ENCODE results near the gene FXYD6.

Gene FXYD6

DNA sequence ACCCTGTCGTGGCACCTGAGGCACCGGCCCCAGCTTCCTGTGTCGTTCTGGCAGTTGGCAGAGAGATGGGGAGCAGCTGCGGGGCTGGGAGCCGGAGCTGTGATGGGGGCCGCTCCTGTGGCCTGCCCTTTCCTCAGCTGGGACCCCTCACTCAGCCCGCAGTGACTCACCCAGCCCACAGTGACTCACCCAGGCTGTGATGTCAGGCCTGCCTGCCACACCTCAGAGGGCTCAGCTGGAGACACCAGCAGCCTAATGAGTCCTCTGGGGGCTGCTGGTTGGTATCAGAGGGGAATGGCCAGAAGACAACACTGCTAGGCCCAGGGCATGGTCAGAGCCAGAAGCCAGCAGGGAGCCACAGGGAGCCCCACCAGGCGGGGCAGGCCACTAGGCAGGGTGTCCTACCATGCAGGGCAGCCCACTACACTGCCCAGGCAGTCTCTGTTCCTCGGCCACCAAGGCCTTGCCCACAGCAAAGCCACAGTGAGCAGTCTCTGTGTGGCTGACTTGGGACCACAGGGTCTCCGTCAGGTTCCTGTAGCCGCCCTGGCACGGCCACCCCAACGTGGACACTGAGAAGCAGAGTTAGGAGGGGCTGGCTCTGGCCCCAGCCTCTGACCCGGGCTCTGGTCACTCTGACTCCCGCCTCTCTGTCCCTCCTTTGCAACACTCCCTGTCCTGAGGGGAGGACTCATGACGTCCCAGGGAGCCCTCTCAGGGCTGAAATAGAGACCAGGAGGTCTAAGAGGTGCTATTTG, 47.7 kb downstream of the FXYD6 start:
- no peak for DNase-seq

DNA sequence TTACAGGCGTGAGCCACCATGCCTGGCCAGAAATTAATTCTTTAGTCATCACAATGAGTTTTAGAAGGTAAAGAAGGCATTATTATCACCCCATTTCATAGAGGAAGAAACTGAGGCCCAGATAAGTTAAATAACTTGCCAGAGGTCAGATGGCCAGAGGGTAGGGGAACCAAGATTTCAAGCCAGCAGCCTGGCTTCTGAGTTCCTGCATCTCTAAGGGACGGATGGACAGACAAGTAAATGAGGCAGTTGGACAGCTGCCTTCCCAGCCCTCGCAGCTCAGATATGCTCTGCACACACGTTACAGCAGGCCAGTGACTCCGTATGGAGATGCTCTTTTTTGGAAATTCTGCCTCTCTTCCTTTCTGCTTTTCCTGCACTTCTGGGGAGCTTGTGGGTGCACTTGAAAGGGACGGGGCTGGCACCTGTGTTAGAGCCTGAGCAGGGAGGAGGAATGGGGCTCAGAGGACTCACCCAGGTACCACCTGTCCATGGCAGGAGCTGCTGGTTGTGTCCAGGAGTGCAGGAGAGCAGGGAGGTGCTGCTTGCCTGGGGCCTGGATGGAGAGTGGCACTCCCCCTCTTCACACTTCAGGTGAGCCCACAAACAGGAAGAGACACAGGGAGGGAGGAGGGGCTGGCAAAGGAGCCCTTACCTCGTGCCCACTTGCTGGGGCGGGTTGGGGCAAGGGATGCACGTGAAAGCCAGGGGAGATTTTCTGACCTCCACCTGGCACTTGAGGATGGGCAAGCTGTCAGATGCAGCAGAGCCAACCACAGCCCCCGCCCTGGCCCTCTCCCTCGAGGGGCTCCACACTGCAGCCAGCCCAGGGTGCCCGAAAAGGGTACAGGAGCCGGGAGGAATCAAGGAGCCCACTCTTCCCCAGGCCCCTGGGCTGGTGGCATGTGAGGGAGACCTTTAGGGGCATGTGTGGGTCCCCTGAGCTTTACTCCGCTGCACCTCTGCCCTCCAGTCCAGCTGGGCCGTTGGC, 48.6 kb downstream of the FXYD6 start:
- no peak for DNase-seq

DNA sequence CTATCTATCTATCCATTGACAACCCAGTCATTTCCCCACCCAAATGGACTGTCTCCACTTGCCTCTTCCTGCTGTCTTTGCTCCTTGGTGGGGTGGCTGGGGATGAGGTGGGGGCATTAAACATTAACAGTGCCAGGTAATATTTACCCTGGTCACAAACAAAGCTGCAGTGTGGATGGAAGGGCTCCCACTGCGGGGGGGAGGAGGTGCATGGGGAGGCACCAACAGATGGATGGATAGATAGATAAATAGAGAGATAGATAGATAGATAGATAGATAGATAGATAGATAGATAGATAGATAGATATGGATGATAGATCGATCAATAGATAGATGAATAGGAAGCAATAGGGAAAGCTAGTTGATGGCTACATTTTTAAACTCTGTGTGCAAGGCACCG, 49.6 kb downstream of the FXYD6 start:
- no peak for DNase-seq

DNA sequence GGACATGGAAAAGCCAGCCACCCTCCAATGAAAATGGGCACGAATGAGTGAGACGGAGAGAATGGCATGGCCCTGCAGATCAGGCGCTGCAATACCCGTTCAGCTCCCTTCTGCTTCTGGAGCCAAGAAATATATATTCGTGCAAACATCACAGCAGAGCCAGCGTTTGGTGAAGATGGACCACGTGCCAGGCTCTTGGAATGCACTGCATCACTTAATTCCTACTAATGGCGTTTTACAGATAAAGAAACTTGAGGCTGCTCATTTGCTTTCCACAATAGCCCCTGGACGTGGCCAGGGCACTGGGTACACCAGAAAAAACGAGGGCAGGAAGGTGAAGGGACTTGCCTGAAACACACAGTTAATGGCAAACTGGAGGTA, 50.3 kb downstream of the FXYD6 start:
- no peak for DNase-seq

DNA sequence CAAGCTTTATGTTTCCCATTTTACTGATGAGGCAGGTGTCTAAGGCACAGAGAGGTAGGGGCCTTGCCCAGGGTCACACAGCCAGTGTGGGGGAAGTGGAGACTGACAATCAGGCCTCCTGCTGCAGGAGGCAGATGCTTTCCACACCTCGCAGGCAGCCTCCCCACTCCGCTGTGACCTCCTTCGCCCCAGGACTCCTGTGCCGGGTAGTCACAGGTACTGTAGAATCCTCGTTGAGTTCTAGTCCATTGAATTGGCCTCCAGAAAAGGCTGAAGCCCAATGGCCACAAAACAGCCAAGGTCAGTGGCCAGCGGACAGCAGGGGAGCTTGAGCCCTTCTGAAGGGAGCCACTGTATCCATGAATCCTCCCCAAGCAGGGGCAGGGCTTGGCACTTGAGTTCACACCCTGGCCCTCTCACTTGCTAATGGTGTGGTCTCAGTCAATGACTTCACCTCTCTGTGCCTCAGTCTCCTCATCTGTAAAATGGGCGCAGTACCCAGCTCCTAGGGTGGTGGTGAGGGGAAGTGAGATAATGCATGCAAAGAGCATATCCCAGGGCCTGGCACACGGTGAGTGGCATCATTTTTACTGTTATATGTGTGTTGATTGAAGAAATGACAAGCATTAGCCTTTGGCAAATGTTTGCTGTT, 50.8 kb downstream of the FXYD6 start:
- no peak for DNase-seq

DNA sequence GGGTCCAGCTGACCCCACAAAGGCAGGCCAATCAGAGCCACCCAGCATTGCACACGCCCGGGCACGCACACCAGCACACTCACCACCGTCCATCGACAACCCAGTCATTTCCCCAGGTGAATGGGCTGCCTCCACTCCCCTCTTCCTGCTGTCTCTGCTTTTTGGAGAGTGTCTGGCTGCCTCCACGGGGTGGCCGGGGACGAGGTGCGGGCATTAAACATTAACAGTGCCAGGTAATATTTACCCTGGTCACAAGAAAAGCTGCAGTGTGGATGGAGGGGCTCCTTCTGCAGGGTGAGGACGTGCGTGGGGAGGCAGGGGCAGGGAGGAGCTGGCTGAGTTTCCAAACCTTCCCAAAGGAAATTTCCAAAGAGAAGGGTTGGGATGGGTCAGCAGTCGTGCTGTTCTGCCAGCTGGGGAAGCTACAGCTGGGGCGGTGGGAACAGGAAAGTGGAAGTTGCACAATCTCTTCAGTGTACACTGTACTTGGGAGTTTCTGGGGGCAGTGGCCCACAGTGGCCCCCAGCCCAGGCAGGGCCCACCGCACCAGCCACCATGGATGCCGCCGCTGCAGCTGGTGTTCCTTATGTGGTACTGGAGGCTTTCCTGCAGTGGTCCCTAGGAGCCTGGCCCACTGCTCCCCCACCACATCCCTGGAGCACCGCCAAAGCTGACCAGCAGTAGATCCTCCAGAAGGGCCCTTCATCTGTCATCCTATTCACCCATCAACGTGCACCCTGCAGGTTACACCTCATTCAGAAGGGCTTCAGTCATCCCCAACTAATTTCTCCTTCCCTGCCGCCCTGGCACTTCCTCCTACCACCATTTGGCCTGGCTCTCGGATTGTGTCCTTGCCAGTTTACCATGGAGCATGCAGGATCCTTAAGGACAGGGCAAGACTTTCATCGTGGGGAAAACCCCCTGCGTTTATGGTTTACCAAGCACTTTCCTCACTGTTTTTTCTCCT, 51.6 kb downstream of the FXYD6 start, which contains the start of gene FXYD2:
FXYD2 (minus strand) TSS at position 174 of the 967 bp plus-strand sequence; CDS start at position 108, 66 bp downstream.
- DNase-seq: no peak

DNA sequence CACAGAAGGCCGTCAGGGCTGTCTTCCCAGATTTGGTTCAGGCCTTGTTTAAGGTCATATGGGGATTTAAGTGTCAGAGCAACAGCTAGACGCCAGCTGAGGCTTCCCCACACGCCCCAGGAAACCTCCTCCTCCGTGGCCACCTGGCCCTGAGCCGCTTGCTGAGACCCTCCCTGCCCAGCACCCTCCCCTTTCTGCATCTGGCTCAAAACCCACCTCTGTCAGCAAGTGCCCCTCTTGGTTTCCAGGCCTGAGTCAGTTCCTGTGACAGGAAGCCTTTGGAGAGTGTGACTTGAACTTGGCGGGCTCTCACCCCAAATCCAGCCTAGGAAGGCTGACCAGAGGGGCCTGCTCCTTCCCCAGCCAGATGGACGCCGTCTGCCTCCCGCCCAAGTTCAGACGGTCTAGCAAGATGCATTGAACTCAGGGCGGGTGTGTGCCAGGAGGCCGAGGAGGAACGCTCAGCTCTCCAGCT, 52.5 kb downstream of the FXYD6 start:
- no peak for DNase-seq

DNA sequence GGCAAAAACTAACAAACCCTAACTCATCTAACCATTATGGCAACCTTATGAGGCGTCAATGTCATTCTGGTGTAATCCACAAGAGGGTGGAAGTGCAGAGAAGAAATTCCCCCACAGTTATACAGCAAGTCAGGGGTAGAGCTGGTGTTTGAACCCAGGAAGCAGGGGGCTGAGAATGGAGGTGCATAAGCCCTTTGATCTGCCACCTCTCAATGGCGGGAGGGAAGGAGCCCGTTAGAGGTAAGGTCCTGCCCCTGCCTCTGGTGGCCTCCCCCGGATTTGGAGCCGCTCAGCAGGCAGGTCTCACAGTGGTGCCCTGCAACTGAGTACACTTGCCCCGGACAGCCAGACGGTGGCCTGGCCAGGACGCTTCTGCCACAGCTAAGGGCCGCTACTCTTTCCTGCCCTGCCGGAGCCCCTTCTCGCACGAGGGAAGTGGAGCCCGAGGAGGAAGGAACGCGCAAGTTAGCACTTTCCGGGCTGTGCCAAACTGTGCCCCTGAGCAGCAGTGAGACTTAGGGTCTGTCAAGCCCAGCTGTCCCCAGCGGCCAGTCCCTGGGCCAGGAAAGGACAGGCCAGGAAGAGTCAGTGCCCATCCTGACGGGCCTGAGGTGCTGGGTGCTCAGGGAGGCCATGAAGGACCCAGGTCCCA, 53.0 kb downstream of the FXYD6 start:
- no peak for DNase-seq

DNA sequence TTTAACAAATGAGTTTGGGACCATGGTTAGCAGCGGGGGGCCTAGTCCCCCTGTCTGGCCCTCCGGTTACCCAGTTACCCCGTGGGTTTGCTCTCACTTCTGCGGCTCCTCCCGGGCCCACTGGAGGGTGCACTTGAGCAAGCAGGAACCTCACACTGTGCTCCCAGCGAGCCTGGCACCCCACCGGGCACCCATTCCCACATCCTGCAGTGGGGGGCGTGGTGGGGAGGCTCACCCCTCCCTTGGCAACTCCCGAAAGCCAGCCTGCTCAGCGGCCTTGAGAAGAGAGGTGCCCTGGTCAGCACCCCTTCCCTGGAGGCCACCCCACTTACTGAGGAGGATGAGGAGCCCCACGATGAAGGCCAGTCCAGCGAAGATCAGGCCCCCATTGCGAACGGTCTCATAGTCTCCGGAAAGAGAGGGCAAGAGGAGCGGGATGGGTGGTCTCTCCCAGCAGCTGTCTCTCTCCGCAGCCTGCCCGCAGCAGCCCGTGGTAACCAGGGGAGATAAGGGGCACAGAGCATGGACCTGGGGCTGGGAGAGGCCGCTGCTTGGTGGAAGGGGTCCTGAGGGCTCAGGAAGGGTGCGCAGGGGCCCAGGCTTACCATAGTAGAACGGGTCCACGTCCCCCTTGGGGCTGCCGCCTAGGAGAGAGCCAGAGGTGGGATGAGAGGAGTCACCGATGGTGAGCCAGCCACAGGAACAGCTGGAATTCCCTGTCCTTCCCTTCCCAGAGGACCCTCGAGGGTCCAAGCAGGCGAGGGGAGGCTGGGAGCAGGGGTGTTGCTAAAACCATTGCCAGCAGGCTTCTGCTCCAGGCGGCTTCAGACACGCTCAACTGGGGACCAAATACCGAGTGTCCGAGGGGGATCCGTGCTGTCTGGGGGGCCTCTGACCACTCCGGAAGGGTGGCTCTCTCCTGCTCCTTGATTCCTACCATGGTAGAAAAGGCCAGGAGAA, 54.1 kb downstream of the FXYD6 start:
- peak; percentile 55 for DNase-seq

DNA sequence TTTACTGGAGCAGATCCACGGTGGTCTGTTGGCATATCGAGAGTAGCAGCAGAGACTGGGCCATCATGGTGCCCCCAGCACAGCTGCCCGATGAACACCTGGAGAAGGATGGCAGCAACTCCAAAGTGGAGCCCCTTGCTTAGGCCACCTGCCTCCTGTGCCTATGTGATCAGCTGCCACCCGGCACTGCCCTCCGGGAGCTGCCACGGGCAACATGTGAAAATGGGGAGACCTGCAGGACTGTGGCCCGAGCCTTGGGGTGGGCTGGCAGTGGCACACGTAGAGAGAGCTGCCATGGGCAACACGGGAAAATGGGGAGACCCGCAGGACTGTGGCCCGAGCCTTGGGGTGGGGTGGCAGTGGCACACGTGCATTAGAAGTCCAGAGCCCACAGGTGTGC, 55.0 kb downstream of the FXYD6 start:
- DNase-seq: no peak

DNA sequence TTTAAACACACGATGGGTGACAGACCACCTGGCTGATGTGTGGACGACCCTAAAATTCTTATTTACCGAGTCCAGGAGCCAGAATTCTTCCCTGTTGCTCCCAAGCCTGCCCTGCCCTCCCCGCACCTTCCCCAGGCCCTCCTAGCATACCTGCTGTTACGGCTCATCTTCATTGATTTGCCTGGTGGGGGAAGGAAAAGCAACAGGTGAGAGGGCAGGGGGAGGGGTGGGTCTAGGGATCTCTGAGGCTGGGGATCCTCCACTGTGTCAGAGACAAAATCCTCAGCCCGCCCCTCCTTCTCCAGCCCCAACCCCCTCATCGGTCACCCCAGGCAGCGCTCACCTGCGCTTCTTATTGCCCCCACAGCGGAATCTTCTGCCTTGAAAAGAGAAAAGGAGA, 55.9 kb downstream of the FXYD6 start:
- no peak for DNase-seq

DNA sequence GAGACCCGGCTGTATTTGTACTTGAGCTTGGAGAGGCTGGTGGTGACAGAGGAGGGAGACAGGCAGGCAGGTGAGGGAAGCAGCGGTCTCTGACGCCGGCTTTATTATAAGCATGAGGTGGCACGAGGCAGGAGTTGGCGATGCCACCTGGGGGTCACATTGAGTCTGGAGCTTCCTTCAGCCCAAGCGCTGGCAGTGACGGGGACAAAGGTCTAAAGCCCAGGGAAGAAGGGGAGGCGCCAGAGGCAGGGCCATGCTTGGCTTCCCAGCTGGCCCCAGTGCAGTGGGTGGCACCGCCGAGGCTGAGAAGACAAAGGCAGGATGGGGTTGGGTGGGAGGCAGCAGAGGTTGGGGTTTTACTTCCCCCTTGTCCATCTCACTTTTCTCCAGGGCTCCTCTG, 56.4 kb downstream of the FXYD6 start:
- peak; percentile 68 for DNase-seq

DNA sequence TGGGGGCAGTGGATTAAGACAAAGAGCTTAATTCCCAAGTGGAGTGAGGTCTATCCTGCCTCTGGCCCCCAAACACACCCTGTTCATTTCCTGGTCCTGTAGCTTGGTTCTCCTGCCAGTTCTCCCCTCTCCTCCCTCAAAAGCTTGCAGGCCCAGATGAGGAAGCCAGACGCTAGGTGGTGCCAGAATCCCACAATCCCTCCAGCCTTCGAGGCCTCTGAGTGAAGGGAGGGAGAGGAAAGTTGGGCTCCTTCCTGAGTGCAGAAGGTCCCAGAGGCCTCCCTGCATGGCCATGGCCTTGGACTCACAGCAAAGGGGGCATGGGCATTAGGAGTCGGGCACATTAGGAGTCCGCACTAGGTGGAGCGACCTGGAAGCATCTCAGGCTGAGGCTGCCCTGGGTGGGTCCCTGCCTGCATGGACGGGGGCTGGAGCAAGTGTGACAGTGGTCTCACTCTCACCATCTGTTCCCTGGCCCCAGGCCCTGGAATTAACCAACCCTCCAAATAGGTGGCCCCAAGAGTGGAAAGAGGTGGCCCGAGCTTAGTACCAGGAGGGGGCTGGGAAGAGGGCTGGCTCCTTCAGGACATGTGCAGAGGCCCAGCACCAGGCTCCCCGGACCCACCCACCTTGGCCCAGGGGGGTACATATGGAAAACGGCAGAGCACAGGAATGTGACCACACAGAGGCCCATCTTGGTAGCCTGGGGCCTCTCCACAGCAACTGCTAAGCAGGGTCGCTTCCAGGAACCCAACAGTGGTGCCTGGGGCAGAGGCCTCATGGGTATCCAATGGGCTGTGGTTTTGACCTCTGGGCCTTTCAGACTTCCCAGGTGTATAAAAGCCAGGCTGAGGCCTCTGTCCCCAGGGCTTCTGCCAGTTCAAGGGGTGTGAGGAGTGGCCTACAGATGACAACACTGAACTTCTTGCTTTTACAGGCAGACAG, 57.1 kb downstream of the FXYD6 start:
- peak; percentile 81 for DNase-seq

DNA sequence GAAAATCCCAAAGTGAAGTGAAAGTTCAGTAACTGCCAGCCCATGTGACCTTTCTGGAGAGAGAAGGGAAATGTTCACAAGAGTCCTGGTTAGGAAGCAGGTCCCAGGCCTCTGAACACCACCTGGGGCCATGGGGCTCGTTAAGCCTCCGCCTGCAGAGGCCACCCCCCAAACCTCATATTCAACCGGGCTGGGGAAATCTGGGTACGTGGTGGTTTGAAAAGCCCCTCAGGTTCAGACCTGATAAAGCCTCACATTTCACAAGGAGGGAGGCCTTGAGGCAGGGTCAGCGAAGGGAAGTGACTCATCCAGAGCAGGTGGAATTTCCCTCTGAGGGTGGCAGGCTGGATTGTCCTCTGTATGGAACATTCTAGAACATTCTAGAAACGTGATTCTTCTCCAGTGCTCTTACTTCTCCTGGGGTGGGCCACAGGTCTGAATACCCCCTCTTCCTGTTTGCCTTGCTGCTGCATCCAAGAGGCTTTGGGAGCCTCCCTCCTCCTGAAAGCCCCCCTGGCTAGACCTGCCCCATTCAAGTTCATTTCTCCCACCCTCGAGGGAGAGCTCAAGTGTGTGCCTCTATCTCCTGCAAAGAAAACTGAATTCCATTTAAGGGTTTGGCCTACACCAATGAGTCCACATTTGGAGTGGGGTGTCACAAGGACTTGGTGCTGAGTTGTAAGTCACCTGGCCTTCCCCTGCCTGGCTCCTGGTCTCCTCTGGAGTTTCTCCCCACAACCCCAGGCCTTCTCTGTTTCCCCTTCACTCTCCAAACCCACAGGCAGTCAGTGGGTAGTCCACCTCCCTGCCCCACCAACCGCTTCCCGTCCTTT, 58.2 kb downstream of the FXYD6 start:
- DNase-seq: no peak

DNA sequence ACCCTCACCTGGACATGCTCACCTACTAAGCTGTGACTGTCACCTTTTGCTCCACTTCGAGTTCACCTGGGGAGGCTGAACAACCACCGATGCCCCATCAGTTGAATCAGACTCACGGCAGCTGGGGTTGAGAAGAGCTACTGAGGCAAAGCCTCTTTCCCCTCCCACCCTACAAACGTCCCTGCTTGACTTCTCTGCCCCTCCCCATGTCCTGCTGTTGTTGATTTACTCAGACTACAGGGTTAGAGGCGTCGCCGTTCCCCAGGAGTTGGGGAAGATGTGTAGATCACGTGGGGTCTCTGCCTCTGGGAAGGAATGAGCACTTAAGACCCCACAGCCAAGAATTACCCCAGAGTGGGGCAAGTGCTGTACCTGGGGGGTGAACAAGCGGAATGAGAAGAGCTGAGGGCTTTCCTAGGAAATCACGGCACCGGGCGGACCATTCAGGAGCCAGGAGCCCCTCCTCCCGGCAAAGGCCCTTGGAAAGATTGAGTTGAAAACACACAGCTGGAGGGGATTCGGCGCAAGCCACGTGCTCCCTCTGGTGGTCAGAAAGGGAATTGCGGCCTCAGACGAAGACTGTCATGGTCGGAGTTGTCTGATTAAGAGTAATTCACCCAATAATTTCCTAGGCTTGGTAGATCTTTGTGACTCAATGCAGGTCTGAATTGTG, 59.0 kb downstream of the FXYD6 start:
- peak; percentile 70 for DNase-seq

DNA sequence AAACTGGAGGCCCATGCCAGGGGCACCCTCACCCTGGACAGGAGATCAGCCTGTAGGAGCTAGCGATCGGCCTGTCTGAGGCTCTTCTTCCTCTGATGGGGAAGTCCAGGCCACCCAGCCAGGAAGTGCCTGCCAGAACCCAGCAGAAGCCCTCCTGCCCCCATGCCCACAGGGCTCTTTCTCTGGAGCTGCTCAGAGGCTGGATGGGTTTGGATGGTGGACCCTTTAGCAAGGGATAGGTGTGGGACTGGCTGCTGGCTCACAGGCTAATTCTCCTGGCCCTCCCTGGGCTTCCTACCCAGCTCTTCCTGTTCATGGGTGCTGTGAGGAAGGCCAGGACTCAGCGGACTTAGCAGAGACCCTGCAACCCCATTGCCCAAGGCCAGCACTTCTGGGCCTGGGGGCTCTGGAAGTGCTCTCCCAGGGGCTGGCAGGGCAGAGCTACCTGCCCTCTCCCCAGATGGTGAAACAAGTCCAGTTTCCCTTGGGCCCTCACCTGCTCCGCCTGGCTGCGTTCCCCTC, 59.6 kb downstream of the FXYD6 start:
- no peak for DNase-seq

DNA sequence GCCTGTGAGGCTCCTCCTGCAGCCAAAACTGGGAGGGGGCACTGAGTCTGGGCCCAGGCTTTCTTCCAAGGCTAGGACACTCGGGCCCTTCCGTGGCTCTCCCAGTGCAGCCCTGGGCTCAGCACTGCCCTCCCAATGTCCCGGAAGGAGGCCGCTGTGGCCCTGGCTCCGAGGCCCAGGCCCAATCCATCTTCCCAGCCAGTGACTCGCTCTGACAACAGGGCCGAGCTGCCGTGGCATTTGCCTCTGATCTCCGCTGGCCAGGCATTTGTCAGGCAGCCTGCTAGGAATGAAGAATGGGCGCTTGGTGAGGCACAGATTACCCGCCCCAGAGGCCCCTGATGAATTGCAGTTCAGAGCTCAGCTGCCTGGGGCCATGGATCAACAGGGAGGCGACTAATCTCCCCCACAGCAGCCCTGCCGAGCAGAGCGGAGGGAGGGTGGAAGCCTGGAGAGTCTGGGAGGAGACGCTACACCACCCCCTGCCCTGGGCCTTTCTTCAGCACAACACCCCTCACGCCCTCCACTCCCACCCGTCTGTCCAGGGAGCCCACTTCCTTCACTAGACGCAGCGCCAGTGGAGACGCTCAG, 60.2 kb downstream of the FXYD6 start:
- DNase-seq: no peak
